DMS79 (cell line): ENCODE results near the gene VPS41.
"Not testable (repeated sequence)": the region's sequence is repeated elsewhere in the genome, so short reads cannot be mapped to it uniquely, and the experiment has no call there.

Source experiments
- DNase-seq: peaks from one replicate; lab custom pipeline; 2025; lab: John Stamatoyannopoulos, UW

Gene VPS41

GRCh38 chr7:38855386-38855785 is 53.6 kb downstream of the VPS41 start:
- DNase-seq = no peak

DNA sequence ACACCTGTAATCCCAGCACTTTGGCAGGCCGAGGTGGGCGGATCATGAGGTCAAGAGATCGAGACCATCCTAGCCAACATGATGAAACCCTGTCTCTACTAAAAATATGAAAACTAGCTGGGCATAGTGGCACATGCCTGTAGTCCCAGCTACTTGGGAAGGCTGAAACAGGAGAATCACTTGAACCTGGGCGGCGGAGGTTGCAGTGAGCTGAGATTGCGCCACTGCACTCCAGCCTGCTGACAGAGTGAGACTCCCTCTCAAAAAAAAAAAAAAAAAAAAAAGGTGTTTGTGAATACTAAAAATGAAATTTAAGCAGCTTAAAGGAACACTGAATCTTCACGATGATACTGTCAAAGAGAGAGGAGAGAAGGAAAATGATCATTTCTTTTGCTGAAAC is 54.0 kb downstream of the VPS41 start:
- DNase-seq = not testable (repeated sequence)

- no peak for DNase-seq
Measured at GRCh38 chr7:38851321-38851720, 57.7 kb downstream of the VPS41 start.

- DNase-seq = no peak
Measured at GRCh38 chr7:38846280-38846679, 62.7 kb downstream of the VPS41 start.

DNA sequence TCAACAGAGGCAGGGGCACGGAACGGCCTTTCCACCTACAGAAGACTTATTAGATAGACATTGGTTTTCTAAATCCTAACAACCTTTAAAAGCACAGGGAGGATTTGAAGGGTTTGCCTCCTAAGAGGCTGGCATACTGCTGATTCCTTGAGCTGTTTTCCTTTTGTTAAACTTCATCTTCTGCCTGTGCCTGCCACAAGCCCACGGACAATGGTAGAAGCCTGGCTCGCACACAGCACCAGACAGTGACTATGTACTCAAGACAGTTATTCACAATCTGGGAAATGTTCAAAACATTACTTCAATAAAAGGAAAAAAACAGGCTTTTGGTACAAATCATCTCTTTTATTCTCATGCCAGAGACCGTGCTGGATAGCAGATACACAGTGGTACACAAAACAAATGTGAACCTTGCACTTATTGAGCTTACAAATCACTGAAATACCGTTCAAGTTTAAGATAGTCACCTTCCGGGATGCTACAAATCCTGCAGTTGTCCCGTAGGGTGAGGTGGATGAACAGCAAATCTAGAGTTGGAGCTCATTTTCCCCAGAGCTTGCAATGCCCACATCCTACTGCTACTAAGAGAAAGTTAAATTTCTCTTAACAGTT is 63.9 kb downstream of the VPS41 start:
- DNase-seq = no peak

DNA sequence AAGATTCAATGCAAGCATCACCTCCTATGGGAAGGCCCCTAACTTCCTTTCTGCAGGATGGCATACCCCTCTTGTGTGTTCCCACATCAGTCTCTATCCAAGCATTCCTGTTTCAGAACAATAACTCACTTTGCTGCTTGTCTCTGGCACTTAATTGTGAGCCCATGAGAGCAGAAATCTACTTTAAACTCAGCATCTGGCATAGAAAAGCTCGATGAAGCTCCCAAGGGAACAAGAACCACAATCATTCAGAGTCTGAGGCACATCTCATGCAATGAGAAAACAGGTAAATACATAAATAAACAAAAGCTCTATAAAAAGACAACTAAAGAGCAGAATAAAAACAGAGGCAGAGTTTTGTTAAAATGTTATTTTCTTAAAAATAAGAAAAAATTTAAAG is 66.2 kb downstream of the VPS41 start:
- DNase-seq = no peak

- no peak for DNase-seq
Measured at GRCh38 chr7:38840736-38841460, 68.1 kb downstream of the VPS41 start.

GRCh38 chr7:38839851-38840250 is 69.1 kb downstream of the VPS41 start:
- DNase-seq = no peak

DNA sequence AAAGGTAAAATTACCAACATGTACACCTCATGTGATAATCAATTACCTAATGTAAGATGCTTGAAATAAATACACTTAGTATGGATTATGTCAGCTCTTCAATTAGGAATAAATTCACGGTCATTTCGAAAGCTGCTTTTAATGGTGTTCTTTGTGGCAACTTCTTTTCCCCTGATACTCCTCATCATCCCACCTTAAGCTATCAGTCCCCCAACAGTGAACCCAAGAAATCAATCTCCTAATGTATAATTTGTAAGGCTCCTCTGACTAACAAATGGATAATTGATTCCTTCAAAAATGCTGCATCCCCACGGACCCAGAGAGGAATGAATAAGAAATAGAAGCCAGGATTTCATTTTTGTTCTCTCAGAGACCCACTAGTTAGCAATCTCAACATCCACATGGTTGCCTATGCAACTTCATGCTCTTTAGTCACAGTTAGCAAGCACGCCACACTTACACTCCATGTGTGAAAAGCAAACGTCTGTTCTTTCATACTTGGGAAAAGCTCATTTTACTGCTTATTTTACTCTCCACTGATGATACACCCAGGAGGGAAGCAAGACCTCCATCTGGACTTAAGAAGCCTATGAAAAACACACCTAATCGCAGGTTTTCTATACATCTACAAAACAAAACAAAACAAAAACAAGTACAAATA is 70.1 kb downstream of the VPS41 start:
- no peak for DNase-seq

DNA sequence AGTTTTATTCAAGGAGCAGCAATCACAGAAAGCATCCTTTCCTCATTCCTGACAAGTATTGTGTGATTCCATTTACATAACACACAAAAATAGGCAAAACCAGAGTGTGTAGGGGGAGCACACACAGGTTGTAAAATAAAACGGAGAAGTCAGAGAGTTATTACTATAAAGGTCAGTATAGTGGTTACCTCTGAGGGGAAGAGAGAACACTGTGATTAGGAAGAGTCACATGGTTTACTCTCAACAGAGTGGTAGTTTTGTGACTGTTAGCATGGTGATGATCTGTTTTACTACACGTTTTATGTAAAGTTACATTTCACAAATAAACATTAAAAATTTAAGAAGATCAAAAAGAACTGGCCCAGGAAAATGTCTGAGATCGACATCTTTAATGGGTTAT is 74.6 kb downstream of the VPS41 start:
- no peak for DNase-seq

DNA sequence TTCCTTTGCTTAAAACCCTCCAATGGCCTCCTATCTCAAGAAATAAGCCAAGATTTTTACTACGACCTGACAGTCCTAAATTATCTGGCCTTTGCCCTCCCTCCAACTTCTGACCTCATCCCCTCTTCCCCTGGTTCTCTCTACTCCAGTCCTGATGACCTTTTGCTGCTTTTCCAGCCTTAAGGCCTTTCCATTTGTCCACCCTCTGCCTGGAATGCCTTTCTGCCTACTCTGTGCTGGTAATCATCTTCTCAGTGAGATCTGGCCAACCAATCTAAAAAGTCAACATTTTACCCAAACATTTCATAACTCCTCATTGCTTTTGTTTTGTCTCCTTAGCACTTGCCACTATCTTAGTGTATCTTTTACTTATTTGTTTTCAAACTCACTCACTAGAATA is 75.7 kb downstream of the VPS41 start:
- DNase-seq = no peak

DNA sequence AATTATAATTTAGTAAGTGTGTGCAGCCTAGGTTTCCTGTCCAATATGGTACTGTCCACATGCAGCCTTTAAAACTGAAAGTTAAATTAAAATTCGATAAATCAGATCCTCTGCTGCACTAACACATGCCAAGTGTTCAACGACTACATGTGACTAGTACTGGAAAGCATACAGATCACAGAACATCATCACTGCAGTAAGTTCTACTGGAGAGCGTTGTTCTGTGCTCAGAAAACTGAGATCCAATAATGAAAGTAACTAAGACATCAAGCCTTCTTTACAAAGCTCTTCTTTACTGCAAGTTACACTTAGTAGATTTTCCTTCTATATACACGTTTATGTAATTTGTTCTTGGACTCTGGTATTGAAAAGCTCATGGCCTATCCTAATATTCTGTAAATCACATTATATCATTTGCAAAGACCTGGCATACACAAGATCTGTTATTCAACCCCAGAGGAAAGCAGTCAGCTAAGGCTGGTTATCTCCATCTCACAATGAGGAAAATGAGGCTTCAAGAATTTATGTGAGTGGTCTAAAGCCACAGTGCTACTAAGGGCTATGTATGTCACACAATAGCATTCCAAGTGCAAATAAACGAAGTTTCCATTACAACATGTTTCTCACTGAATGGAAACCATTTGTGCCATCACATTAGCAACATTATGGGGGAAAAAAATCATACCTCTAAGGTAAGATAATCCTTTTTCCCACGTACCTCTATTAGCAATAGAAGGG is 77.6 kb downstream of the VPS41 start:
- DNase-seq = no peak

DNA sequence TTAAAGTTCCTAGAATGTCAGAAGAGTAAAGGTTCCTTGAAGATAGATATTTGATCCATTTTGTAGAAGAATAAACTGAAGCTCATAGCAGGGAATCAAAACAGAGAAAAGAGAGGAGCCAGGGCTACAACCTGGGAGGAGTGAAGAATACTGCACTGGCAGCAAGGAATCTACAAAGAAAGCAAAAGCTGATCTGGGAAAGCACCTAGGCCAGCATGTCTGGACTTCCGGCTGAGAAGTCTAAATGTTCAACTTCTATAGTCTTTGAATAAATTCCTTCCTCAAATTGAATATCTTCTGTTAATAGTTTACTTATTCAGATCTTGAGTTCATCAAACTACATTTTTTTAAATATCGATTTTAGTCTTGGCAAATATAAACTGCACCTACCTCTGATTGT is 78.2 kb downstream of the VPS41 start:
- no peak for DNase-seq

- DNase-seq = no peak
Measured at GRCh38 chr7:38829488-38830165, 79.4 kb downstream of the VPS41 start.

- DNase-seq = no peak
Measured at GRCh38 chr7:38828026-38828425, 81.0 kb downstream of the VPS41 start.

DNA sequence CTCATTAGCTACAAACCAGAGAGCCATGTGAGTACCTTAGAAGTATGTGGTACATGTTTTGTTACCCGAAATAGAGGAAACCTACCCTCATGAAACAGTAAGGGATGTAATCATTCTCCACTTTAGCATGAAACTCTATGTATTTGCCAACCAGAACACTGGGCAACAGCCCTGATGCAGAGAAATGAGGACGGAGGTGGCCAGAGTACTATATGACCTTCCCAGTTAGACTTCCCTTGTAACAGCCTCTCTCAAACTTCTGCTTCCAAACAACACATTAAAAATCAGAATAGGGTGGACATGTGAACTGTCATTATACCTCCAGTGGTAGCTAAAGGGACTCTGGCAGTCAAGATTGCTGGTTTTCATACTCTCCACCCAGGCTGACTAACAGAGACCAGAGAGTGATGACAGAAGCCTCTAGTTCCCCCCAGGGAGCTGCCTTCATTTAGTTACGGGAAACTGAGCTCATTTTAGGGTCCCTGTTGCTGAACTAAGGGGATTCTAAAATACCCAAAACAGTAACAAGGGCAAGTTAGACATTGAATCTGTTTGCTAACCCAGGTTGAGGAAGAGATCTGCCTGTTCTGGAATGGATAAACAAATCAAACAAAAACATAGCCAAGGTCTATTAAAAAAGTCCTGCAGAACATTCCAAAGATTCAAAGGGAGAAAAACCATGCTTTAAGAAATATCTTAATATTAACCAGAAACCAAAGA is 83.1 kb downstream of the VPS41 start:
- no peak for DNase-seq

DNA sequence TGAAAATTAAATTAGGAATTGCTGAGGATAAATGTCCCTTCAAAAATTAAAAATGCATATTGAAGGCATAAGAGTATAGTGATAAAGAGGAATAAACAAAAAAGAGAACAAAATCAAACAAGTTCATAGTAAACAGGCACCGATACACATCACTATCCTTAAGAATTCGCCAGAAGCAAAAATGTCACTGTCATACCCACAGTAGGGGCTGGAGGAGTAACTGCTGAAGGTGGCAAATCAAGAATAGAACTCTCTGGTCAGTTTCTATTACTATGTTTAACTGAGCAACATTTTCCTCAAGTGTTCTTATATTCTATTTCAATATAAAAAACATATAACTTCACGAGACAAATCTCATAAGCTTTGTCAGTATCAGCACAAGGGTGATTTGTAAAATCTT is 84.0 kb downstream of the VPS41 start:
- no peak for DNase-seq

- DNase-seq = no peak
Measured at GRCh38 chr7:38822549-38822948, 86.4 kb downstream of the VPS41 start.

GRCh38 chr7:38820571-38820970 is 88.4 kb downstream of the VPS41 start:
- no peak for DNase-seq

DNA sequence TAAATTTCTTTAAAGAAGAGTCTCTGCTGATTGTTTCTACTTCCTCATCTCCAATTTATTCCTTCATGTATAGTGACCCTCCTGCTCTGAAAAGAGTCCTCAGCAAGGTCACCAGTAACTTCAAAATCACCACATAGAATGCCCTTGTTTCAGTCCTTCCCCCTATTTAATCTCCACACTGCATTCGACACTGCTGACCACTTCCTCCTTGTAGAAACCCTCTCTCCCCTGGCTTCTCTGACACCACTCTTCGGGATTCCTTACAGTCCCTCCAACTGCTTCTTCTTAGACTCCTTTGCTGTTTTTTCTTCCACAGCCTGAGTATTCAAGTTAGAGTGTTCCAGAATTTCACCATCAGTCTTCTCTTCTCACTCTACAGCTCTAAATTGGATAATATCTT is 89.5 kb downstream of the VPS41 start:
- DNase-seq = no peak

DNA sequence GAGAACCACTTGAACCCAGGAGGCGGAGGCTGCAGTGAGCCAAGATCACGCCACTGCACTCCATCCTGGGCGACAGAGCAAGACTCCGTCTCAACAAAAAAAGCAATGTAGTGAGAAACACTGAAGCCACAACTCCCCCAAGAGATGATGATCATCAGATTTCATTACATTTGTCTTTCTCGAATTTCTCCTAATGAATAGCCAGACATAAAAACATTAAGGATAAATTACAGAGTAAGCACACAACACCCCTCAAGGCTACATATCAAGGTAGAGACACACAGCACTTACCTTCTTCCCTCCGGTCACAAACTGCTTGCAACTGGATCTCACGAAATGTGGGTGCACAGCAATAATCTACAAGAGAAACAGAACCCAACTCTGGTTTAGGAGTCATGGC is 91.5 kb downstream of the VPS41 start:
- DNase-seq = no peak

GRCh38 chr7:38813768-38814167 is 95.2 kb downstream of the VPS41 start:
- DNase-seq = no peak
